Measurements from ENCODE around the gene RIN3. TPM values are rescaled to one million over a fixed set of nuclear protein-coding genes. Genes with fewer than 3 reads are reported as not detected.

The RIN3 gene
- total and polyA plus RNA-seq, 7 experiments from 2014 or later: 27.2 to 182 (median 114) TPM

- H3K27me3 Mint-ChIP-seq: peaks cover 0 to 5% (median 0%) of the 10 kb centered on the region in 5 donors
- peak overlapping the region in 8 of 9 donors; percentile 25 to 74 (median 50) for H3K27ac Mint-ChIP-seq
- H3K27ac ChIP-seq (ENCODE audit: low read depth, low read length): no peak overlapping the region
- H3K4me1 Mint-ChIP-seq: peaks cover 34 to 63% (median 49%) of the 10 kb centered on the region in 7 donors
- peak overlapping the region in 8 of 10 donors; percentile 18 to 61 (median 52) for H3K4me3 Mint-ChIP-seq
- no peaks in the 10 kb centered on the region for H3K9me3 ChIP-seq (ENCODE audit: control insufficient read depth in 2 of 3, low read length in 3 of 3)
- peak; percentile 40 for ATAC-seq
- no peaks in the 10 kb centered on the region for H3K36me3 ChIP-seq (ENCODE audit: control insufficient read depth in 2 of 3, insufficient read depth in 3 of 3, low read length in 3 of 3)
- H3K36me3 Mint-ChIP-seq: peaks cover 0 to 9% (median 0%) of the 10 kb centered on the region in 5 donors
- no peak overlapping the region for H3K4me3 ChIP-seq (ENCODE audit: low read length)
- H3K9me3 Mint-ChIP-seq: no peaks in the 10 kb centered on the region
- POLR2A ChIA-PET: interaction anchor here (0.6 to 2.4 kb wide), 3 partner anchors 12 to 125 kb away, joined by 3 to 7 read pairs (median 3); no protein-coding TSS in a partner anchor
- H3K4me1 ChIP-seq (ENCODE audit: control insufficient read depth in 2 of 2, insufficient read depth in 2 of 2, low read length in 2 of 2): peaks cover 6 to 27% of the 10 kb centered on the region in 2 donors
- CTCF ChIA-PET: no interaction called here
- peak in 5 of 9 donors; percentile 18 to 40 (median 35) for DNase-seq
- intact Hi-C loops (cut with micrococcal nuclease): no loop called here
- H3K27me3 ChIP-seq (ENCODE audit: control insufficient read depth in 2 of 2, insufficient read depth in 2 of 2, low read length in 2 of 2): no peaks in the 10 kb centered on the region
Observed at GRCh38 chr14:92556863-92557543, 43.4 kb downstream of the RIN3 start.

DNA sequence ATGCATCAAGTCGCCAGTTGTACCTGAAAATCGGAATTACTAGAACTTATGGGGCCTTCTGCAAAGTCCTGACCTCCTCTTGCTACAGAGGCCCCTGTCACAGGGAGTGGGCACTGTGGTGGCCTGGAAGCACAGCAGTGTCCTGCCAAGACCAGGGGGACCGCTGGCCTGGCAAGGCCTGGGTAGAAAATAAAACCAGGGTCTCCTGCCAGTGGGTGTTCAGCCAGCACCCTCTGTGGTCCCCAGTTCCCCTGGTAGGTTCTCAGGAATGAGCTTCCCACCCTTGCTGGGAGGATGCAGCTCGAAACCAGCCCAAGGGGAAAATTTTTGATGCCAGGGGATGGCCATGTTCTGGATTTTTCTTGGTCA, 43.9 kb downstream of the RIN3 start:
- no peaks in the 10 kb centered on the region for H3K9me3 Mint-ChIP-seq
- no peaks in the 10 kb centered on the region for H3K27me3 ChIP-seq (ENCODE audit: control insufficient read depth in 2 of 2, insufficient read depth in 2 of 2, low read length in 2 of 2)
- intact Hi-C loops (cut with micrococcal nuclease): no loop called here
- H3K36me3 ChIP-seq (ENCODE audit: control insufficient read depth in 2 of 3, insufficient read depth in 3 of 3, low read length in 3 of 3): no peaks in the 10 kb centered on the region
- H3K4me1 ChIP-seq (ENCODE audit: control insufficient read depth in 2 of 2, insufficient read depth in 2 of 2, low read length in 2 of 2): peaks cover 1 to 27% of the 10 kb centered on the region in 2 donors
- H3K36me3 Mint-ChIP-seq: peaks cover 0 to 9% (median 0%) of the 10 kb centered on the region in 5 donors
- ChIA-PET POLR2A (no interaction called here), CTCF (no interaction called here)
- peaks cover 0 to 4% (median 0%) of the 10 kb centered on the region in 5 donors for H3K27me3 Mint-ChIP-seq
- no peak overlapping the region for H3K27ac ChIP-seq (ENCODE audit: low read depth, low read length)
- ATAC-seq: no peak
- peak overlapping the region in 2 of 10 donors; percentile 18 to 57 for H3K4me3 Mint-ChIP-seq
- no peak for DNase-seq
- no peaks in the 10 kb centered on the region for H3K9me3 ChIP-seq (ENCODE audit: control insufficient read depth in 2 of 3, low read length in 3 of 3)
- no peak overlapping the region for H3K4me3 ChIP-seq (ENCODE audit: low read length)
- H3K27ac Mint-ChIP-seq: peak overlapping the region in 4 of 9 donors; percentile 50 to 85 (median 66)
- peaks cover 35 to 65% (median 52%) of the 10 kb centered on the region in 7 donors for H3K4me1 Mint-ChIP-seq

GRCh38 chr14:92558319-92558718, 44.7 kb downstream of the RIN3 start:
- peaks cover 31 to 66% (median 51%) of the 10 kb centered on the region in 7 donors for H3K4me1 Mint-ChIP-seq
- H3K4me3 Mint-ChIP-seq: no peak overlapping the region
- H3K36me3 Mint-ChIP-seq: peaks cover 0 to 9% (median 0%) of the 10 kb centered on the region in 5 donors
- no peak for DNase-seq
- Histone ChIP-seq H3K4me1 (ENCODE audit: control insufficient read depth in 2 of 2, insufficient read depth in 2 of 2, low read length in 2 of 2) (peaks cover 0 to 27% of the 10 kb centered on the region in 2 donors), H3K27me3 (ENCODE audit: control insufficient read depth in 2 of 2, insufficient read depth in 2 of 2, low read length in 2 of 2) (no peaks in the 10 kb centered on the region), H3K27ac (ENCODE audit: low read depth, low read length) (no peak overlapping the region), H3K36me3 (ENCODE audit: control insufficient read depth in 2 of 3, insufficient read depth in 3 of 3, low read length in 3 of 3) (no peaks in the 10 kb centered on the region), H3K4me3 (ENCODE audit: low read length) (no peak overlapping the region), H3K9me3 (ENCODE audit: control insufficient read depth in 2 of 3, low read length in 3 of 3) (no peaks in the 10 kb centered on the region)
- intact Hi-C loops (cut with micrococcal nuclease): no loop called here
- peaks cover 0 to 4% (median 0%) of the 10 kb centered on the region in 5 donors for H3K27me3 Mint-ChIP-seq
- no peaks in the 10 kb centered on the region for H3K9me3 Mint-ChIP-seq
- CTCF ChIA-PET: no interaction called here
- ATAC-seq: no peak
- POLR2A ChIA-PET: interaction anchor here (0.6 kb wide), 1 partner anchor 1179 kb away, joined by 3 read pairs; no protein-coding TSS in a partner anchor
- peak overlapping the region in 2 of 9 donors; percentile 17 to 57 for H3K27ac Mint-ChIP-seq

DNA sequence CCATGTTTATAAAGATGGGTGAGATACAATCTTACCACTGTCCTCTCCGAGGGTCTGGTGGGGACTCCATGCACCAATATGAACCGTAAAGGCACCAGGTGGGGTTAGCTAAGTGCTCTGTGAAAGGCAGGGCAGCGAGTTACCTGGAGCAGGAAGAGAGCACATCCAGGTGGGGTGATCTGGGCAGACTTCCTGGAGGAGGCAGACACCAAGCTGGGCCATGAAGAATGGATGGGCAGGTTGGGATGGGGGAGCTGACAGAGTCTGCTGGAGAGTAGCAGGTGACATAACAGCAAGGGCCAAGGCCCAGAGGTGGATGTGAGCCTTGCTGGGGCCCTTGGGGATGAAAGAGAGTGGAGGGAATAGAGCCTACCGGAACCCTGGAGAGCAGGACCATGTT, 45.9 kb downstream of the RIN3 start:
- Histone ChIP-seq H3K9me3 (ENCODE audit: control insufficient read depth in 2 of 3, low read length in 3 of 3) (no peaks in the 10 kb centered on the region), H3K4me3 (ENCODE audit: low read length) (no peak overlapping the region), H3K27me3 (ENCODE audit: control insufficient read depth in 2 of 2, insufficient read depth in 2 of 2, low read length in 2 of 2) (no peaks in the 10 kb centered on the region), H3K4me1 (ENCODE audit: control insufficient read depth in 2 of 2, insufficient read depth in 2 of 2, low read length in 2 of 2) (peaks cover 0 to 27% of the 10 kb centered on the region in 2 donors), H3K27ac (ENCODE audit: low read depth, low read length) (no peak overlapping the region), H3K36me3 (ENCODE audit: control insufficient read depth in 2 of 3, insufficient read depth in 3 of 3, low read length in 3 of 3) (no peaks in the 10 kb centered on the region)
- intact Hi-C loops (cut with micrococcal nuclease): no loop called here
- Mint-ChIP-seq H3K9me3 (no peaks in the 10 kb centered on the region), H3K36me3 (peaks cover 0 to 9% (median 0%) of the 10 kb centered on the region in 5 donors), H3K27ac (peak overlapping the region in 8 of 9 donors; percentile 37 to 95 (median 88)), H3K4me1 (peaks cover 31 to 75% (median 57%) of the 10 kb centered on the region in 7 donors), H3K4me3 (peak overlapping the region in 2 of 10 donors; percentile 38 to 52), H3K27me3 (peaks cover 0 to 4% (median 0%) of the 10 kb centered on the region in 5 donors)
- CTCF ChIA-PET: no interaction called here
- DNase-seq (no peak), ATAC-seq (no peak)
- POLR2A ChIA-PET: interaction anchor here (0.8 to 1.7 kb wide), 5 partner anchors 9 to 27 kb away, joined by 3 to 8 read pairs (median 5); no protein-coding TSS in a partner anchor

DNA sequence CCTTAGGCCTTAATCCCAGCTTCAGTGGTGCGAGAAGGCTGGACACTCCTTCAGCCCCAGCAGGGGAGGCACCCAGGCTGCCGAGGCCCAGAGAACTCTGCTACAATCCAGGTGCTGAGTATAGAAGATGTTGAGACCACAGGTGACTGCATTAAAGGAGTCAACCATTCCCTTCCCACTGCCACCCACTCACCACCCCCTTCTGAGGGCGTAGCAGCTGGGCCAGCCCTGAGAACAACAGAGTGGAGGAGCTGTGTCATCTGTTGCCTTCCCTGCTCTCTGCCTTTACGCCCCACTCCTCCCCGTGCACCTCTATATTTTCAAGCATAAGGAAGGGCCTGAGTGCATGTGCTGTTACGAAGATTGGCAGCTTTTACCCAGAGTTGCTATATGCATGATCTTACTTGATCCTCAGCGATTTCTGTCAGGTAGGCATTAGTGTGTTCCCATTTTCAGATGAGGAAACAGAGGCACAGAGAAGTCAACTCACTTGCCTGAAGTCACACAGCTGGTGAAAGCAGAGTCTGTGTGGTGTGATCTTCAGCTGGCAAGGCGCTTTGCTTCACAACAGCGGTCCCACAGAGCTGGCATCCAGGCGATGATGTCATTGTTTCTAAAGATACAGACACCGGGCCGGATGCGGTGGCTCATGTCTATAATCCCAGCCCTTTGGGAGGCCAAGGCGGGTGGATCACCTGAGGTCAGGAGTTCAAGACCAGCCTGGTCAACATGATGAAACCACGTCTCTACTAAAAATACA, 46.7 kb downstream of the RIN3 start:
- Histone ChIP-seq H3K36me3 (ENCODE audit: control insufficient read depth in 2 of 3, insufficient read depth in 3 of 3, low read length in 3 of 3) (no peaks in the 10 kb centered on the region), H3K9me3 (ENCODE audit: control insufficient read depth in 2 of 3, low read length in 3 of 3) (no peaks in the 10 kb centered on the region), H3K4me3 (ENCODE audit: low read length) (no peak overlapping the region), H3K27ac (ENCODE audit: low read depth, low read length) (no peak overlapping the region), H3K4me1 (ENCODE audit: control insufficient read depth in 2 of 2, insufficient read depth in 2 of 2, low read length in 2 of 2) (peaks cover 0 to 23% of the 10 kb centered on the region in 2 donors), H3K27me3 (ENCODE audit: control insufficient read depth in 2 of 2, insufficient read depth in 2 of 2, low read length in 2 of 2) (no peaks in the 10 kb centered on the region)
- Mint-ChIP-seq H3K9me3 (no peaks in the 10 kb centered on the region), H3K4me3 (peak overlapping the region in 7 of 10 donors; percentile 6 to 48 (median 38)), H3K27me3 (peaks cover 0 to 3% (median 0%) of the 10 kb centered on the region in 5 donors), H3K27ac (peak overlapping the region; percentile 65 to 95 (median 85)), H3K36me3 (peaks cover 0 to 11% (median 0%) of the 10 kb centered on the region in 5 donors), H3K4me1 (peaks cover 30 to 80% (median 53%) of the 10 kb centered on the region in 7 donors)
- CTCF ChIA-PET: no interaction called here
- POLR2A ChIA-PET: interaction anchor here (0.6 to 1.7 kb wide), 7 partner anchors 9 to 1517 kb away, joined by 3 to 8 read pairs (median 4); no protein-coding TSS in a partner anchor
- intact Hi-C loops (cut with micrococcal nuclease): loop anchor here (1.0 to 5.0 kb wide), 5 partner anchors 17 to 557 kb away; partner anchors contain the start of gene ITPK1 (in 1 of the 2)
- DNase-seq (peak in 7 of 9 donors; percentile 51 to 71 (median 58)), ATAC-seq (peak; percentile 58)

DNA sequence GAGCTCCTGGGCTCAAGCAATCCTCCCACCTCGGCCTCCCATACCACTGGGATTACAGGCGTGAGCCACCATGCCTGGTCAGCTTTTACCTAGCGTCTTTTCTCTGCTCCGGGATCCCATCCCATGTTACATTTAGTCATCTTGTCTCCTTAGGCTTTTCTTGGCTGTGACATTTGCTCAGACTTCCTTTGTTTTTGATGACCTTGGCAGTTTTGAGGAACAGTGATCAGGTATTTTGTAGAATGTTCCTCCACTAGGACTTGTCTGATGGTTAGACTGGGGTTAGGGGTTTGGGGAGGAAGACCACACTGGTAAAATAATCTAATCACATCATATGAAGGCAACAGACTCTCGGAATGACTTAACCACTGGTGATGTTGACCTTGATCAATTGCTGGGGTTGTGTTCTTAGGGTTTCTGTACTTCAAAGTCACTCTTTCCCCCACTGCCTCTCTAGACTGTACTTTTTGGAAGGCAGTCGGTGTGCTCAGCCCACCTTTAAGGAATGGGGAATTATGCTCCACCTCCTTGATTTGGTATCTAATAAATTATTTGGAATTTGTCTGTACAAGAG, 48.4 kb downstream of the RIN3 start:
- H3K4me1 Mint-ChIP-seq: peaks cover 16 to 70% (median 36%) of the 10 kb centered on the region in 7 donors
- H3K27ac ChIP-seq (ENCODE audit: low read depth, low read length): no peak overlapping the region
- intact Hi-C loops (cut with micrococcal nuclease): loop anchor here (2.0 to 5.0 kb wide), 4 partner anchors 15 to 555 kb away; partner anchors contain the start of gene ITPK1 (in 1 of the 2)
- H3K9me3 Mint-ChIP-seq: peaks cover 0 to 6% (median 1%) of the 10 kb centered on the region in 11 donors
- H3K27ac Mint-ChIP-seq: peak overlapping the region in 5 of 9 donors; percentile 15 to 53 (median 42)
- H3K27me3 ChIP-seq (ENCODE audit: control insufficient read depth in 2 of 2, insufficient read depth in 2 of 2, low read length in 2 of 2): no peaks in the 10 kb centered on the region
- H3K36me3 Mint-ChIP-seq: peaks cover 7 to 25% (median 8%) of the 10 kb centered on the region in 5 donors
- H3K27me3 Mint-ChIP-seq: no peaks in the 10 kb centered on the region
- ChIA-PET CTCF (no interaction called here), POLR2A (no interaction called here)
- H3K4me3 ChIP-seq (ENCODE audit: low read length): no peak overlapping the region
- no peak for ATAC-seq
- H3K36me3 ChIP-seq (ENCODE audit: control insufficient read depth in 2 of 3, insufficient read depth in 3 of 3, low read length in 3 of 3): peaks cover 0 to 7% (median 0%) of the 10 kb centered on the region in 3 experiments
- DNase-seq: no peak
- peaks cover 0 to 8% of the 10 kb centered on the region in 2 donors for H3K4me1 ChIP-seq (ENCODE audit: control insufficient read depth in 2 of 2, insufficient read depth in 2 of 2, low read length in 2 of 2)
- peaks cover 0 to 5% (median 0%) of the 10 kb centered on the region in 3 experiments for H3K9me3 ChIP-seq (ENCODE audit: control insufficient read depth in 2 of 3, low read length in 3 of 3)
- H3K4me3 Mint-ChIP-seq: peak overlapping the region in 1 of 10 donors; percentile 5

Data from naive thymus-derived CD4-positive, alpha-beta T cell (primary cell).